GM19395 (cell line): ENCODE measurements around the gene PPP1R15B.
"Not testable (repeated sequence)": the region's sequence is repeated elsewhere in the genome, so short reads cannot be mapped to it uniquely, and the experiment has no call there.

Experiments used
- ATAC-seq: cut with Tn5 transposase; IDR thresholded peaks from one replicate; pipeline ENCODE4 v1.9.1; 2021; ENCODE audit warnings: mild to moderate bottlenecking, moderate library complexity; ENCODE audit not compliant: unreplicated experiment

PPP1R15B gene

DNA sequence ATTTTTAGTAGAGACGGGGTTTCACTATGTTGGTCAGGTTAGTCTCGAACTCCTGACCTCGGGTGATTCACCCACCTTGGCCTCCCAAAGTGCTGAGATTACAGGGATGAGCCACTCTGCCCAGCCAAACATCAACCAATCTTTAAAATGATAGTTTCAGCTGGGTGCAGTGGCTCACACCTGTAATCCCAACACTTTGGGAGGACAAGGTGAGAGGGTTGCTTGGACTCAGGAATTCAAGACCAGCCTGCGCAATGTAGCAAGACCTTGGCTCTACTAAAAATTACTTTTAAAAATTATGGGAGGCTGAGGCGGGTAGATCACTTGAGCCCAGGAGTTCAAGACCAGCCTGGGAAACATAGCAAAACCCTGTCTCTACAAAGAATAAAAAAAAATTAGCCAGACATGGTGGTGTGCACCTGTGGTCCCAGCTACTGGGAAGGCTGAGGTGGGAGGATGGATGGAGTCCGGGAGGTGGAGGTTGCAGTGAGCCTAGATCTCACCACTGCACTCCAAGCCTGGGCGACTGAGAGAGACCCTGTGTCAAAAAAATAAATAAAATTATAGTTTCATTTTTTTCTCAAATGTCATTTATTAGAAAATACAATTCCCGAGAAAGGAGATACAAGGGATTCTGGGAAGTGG is 10.6 kb upstream of the PPP1R15B start:
- ATAC-seq = not testable (repeated sequence)

- ATAC-seq = no peak
These were observed 9.8 kb upstream of the PPP1R15B start for GRCh38 chr1:204421441-204421840.

DNA sequence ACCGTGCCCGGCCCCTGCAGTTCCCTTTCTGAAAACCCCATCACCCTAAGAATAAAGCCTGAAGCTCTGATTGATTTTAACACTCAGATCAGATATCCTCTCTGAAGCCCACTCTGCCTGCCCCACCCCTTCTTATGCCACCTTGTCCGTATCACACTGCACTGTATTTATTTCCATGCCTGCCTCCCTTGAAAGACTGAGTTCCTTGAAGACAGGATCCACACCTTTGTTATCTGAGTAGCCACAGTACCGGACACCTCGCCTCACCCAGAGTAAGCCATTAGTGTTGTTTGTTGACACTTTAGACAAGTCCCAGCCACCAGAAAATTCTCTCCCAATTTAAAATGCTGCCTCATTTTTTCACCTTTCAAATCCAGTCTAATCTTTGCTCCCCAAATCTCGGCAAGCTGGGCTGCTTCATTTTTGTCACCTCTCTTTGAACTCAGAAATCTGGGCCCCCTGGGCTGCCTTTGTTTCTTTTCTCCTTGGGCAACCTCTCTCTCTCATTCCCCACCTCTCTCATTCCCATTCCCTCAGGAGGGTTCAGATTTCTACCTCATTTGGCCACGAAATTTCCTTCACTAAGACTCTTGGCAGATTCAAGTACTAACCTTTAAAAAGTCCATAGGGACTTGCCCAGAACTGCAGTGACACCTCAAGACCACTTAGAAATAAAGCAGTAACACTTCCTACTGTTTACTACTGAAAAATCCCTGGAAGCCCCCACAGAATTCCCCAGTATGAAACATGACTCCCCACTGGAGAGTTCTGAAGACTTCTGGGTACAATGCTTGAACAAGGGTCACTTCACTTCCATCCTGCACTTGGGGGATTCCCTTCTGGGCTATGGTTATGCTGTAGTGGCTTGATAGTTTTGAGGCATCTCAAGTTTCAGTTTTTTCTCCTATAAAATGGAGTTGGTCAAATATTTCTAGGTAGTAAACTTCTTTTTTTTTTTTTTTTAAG is 8.7 kb upstream of the PPP1R15B start:
- no peak for ATAC-seq

DNA sequence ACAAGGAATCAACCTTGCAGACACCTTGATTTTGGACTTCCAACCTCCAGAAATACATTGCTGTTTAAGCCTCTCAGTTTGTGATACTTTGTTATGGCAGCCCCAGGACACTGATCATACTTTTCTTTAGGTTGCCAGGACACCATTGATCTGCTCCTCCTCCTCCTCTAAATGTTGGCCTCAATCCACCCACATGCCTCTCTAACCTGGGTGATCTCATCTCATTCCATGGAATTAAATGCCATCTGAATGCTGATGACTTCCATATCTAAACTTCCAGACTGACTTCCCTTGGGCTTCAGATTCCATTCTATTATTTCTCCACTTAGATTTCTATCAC is 7.4 kb upstream of the PPP1R15B start:
- ATAC-seq = no peak

DNA sequence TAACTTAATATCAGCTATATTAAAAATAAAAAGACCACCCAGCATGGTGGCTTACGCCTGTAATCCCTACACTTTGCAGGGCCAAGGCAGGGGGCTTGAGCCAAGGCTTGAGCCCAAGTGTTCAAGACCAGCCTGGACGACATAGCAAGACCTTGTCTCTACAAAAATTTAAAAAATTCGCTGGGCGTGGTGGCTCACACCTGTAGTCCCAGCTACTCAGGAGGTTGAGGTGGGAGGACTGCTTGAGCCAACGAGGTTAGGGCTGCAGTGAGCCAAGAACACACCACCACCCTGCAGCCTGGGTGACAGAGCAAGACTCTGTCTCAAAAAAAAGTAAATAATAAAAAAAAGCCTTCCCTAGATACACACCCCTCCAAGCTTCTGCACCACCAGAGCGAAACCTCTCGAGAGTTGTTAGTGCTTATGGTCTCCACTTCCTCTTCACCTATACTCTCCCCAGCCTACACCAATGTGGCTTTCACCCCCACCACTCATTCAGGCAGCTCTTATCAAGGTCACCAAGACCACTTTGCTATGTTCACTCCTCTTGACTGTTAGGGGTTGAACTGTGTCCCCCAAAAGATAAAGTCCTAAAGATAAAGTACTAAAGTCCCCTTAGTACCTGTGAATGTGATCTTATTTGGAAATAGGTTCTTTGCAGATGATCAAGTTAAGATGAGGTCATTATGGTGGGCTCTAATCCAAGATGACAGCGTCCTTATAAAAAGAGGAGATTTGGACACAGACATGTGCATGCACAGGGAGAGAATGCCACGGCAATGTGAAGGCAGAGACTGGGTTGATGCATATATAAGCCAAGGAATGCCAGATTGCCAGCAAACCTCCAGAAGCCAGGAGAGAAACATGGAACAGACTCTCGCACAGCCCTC is 6.8 kb upstream of the PPP1R15B start:
- ATAC-seq = peak; percentile 66

- no peak for ATAC-seq
These were observed 5.7 kb upstream of the PPP1R15B start for GRCh38 chr1:204417074-204417997.

DNA sequence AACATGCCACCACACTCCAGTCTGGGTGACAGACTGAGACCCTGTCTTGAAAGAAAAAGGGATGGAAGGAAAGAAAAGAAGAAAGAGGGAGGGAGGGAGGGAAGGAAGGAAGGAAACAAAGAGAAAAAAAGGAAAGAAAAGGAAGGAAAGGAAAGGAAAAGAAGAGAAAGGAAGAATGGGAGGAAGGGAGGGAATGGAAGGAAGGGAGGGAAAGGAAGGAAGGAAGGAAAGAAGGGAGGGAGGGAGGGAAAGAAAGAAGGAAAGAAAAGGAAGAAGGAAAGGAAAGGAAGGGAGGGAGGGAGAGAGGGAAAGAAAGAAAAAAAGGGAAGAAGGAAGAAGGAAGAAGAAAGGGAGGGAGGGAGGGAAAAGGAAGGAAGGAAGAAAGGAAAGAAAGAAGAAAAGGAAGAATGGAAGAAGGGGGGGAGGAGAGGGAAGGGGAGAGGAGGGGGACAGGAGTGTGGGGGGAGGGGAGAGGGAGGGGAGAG is 5.0 kb upstream of the PPP1R15B start:
- no peak for ATAC-seq

- no peak for ATAC-seq
These were observed 3.7 kb upstream of the PPP1R15B start for GRCh38 chr1:204415351-204415750.

DNA sequence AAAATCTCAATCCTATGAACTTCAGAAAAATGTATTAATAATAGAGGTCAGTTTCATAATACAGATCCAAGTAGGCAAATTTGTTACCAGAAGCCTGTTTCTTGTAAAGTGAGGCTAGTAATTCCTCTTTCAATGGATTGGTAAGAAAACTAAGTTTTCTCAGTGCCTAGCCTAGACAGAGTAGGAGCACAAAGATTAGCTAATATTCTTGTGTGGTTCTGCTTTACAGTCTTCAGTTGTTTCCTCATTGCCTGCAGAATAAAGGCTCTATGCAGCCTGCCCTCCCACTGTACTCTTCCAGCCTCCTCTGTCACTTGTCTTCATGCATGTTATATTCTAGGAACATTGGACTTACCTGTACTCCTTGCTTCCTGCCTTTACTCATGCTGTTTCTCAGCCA is 2.4 kb upstream of the PPP1R15B start:
- ATAC-seq = no peak

DNA sequence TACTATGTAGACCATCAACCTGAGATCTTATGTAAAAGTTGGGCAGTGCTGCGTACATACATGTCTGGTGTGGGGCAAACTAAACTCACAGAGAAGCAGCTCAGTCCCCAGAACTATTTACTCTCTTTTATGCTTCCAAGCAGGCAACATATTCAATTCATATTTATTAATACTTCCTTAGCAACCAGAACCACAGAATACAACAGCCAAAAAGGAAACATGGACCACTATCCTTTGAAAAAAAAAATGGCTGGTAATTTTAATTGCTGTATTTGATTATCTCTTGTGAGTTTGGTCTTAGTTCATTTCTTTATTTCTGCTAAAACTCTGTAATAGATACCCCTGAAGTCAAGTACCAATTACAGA is 1.5 kb upstream of the PPP1R15B start:
- no peak for ATAC-seq

- peak; percentile 43 for ATAC-seq
These were observed 748 bp downstream of the PPP1R15B start for GRCh38 chr1:204410688-204411450.

- no peak for ATAC-seq
These were observed 1.6 kb downstream of the PPP1R15B start for GRCh38 chr1:204409836-204410687.

GRCh38 chr1:204409123-204409522 is 2.5 kb downstream of the PPP1R15B start:
- ATAC-seq = no peak

DNA sequence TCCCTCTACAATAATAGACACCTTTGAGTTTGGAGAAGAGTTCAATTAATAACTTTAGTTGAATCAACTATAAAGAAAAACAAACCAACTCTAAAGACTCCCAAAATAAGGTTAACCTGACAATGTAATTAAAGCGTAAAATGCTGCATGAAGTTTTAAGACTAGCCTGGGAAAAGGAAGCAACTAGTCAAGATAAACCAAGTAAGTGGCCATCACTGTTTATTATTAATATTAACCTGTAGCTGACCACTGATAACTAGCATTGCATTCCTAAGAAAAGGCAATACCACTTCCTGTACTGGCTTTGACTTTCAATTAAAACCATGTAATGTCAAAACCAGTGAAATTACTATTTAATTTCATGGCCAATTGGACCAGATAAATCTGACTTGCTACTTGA is 3.0 kb downstream of the PPP1R15B start:
- no peak for ATAC-seq

- no peak for ATAC-seq
These were observed 3.5 kb downstream of the PPP1R15B start for GRCh38 chr1:204408074-204408507.

DNA sequence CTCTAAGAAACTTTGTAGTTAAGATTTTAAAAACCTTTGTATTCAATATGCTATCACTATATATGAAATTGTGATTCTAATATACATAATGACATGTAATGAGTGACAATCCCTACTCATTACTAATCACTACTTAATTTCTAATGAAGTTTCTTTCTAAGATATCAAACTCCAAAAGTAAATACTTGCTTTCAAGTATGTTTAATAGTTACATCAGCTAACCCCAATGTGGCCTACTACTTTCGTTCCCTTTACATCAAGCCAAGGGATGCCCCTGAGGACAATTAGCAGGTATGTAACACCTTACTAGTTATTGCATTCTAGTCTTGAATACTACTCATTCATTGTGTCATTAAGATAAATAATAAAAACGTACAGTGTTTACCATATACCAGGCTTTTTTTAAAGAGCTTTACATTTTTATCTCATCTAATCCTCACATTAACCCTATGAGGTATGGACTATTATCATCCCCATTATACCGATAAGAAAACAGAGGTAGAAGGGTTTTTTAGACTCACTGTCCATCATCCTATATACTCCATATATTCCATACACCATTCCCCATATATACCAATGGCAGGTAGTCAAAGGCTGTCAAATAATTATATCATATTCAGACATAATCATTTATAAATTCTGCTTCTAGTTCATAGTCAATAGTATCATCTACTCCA is 4.2 kb downstream of the PPP1R15B start:
- ATAC-seq = no peak

- no peak for ATAC-seq
These were observed 5.0 kb downstream of the PPP1R15B start for GRCh38 chr1:204406621-204407020.

GRCh38 chr1:204405988-204406387 is 5.6 kb downstream of the PPP1R15B start:
- ATAC-seq = no peak
